HG02623 (cell line): ENCODE results near the gene ANKRD36B.
"Not testable (repeated sequence)": the region's sequence is repeated elsewhere in the genome, so short reads cannot be mapped to it uniquely, and the experiment has no call there.

Experiments
- ATAC-seq: cut with Tn5 transposase; IDR thresholded peaks from one replicate; pipeline ENCODE4 v1.9.1; 2021; ENCODE audit warnings: moderate library complexity; ENCODE audit not compliant: unreplicated experiment

The ANKRD36B gene

GRCh38 chr2:97550498-97550897 lies 39.2 kb downstream of the ANKRD36B start:
- ATAC-seq = not testable (repeated sequence)

GRCh38 chr2:97549058-97549457 lies 40.6 kb downstream of the ANKRD36B start:
- not testable (repeated sequence) for ATAC-seq

- ATAC-seq = not testable (repeated sequence)
Observed at GRCh38 chr2:97548536-97548935, 41.1 kb downstream of the ANKRD36B start.

DNA sequence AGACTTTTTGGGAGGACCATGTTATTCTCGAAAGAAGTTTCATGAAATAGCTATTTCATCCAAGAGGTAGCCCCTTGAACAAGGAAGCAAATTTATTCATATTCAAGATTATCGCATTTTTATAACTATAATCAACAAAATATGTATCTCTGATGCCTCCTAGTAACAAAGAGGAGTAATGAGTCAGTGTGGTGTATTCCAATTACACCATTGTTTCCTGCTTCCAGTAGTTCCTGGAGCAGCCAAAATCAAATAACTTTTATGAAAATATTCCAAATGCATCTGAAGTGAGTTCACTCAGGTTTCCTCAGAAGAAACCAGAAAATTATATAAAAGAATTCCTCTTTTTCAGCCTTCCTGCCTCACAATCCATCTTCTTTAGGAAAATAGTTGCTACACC lies 43.0 kb downstream of the ANKRD36B start:
- no peak for ATAC-seq

DNA sequence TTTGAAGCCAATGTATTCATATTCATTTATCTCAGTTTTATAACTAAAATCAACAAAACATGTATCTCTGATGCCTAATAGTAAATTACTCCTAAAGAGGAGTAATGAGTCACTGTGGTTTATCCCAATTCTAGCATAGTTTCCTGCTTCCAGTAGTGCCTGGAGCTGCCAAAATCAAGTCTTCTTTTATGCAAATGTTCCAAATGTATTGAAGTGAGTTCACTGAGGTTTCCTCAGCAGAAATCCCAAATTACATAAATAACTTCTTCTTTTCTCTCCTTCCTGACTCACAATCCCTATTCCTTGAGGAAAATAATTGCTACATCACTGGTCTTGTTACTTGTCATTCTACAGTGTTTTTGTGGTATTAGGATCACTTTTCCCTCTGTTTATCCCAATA lies 44.8 kb downstream of the ANKRD36B start:
- ATAC-seq = not testable (repeated sequence)

DNA sequence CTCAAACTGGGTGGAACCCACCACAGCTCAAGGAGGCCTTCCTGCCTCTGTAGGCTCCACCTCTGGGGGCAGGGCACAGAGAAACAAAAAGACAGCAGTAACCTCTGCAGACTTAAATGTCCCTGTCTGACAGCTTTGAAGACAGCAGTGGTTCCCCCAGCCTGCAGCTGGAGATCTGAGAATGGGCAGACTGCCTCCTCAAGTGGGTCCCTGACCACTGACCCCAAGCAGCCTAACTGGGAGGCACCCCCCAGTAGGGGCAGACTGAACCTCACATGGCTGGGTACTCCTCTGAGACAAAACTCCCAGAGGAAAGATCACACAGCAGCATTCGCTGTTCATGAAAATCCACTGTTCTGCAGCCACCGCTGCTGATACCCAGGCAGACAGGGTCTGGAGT lies 63.8 kb downstream of the ANKRD36B start:
- not testable (repeated sequence) for ATAC-seq

DNA sequence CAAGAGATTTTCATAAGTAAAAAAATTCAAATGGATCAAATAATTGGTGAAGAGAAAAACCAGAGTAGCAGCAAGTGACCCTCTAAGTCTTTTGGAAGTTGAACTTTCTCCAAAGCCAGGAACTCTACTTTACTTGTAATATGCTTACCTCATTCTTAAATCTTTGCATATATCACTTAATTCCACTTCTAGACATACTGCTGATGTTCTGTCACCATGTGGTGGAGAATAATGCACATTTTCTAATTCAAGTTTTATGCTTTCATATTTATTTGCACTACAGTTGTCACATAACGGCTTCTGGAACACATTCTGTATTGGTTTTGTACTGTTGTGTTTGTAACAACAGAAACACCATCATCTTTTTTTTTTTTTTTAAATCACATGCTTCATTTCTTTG lies 65.9 kb downstream of the ANKRD36B start:
- not testable (repeated sequence) for ATAC-seq

DNA sequence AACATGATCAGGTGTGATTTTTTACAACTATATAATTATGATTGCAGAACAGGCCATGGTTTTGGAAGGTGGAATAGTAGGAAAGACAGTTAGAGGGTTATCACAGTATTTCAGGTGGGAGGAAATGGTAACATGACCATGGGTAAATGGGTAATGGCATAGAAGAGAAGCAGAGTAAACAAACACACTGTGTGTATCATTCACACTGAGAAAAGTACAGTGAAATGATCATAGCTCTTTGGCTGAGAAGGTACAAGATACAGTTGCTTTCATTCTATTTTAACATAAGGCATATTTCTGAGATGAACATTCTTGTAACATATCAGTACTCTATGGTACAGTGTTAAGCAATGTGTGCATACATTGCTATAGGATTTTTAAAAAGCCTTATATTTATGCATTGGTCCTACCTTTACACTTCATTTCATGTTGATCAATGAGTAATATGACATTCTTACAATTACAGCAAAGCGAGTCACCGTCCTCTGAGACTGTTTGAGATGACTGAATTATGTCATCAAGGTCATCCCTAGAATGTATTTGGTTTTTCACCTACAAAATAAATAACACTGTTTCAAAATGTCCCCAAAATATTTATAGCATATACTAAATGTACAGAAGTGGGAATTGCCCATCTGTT lies 66.6 kb downstream of the ANKRD36B start:
- ATAC-seq = not testable (repeated sequence)

- ATAC-seq = not testable (repeated sequence)
Observed at GRCh38 chr2:97495651-97496050, 94.0 kb downstream of the ANKRD36B start.

DNA sequence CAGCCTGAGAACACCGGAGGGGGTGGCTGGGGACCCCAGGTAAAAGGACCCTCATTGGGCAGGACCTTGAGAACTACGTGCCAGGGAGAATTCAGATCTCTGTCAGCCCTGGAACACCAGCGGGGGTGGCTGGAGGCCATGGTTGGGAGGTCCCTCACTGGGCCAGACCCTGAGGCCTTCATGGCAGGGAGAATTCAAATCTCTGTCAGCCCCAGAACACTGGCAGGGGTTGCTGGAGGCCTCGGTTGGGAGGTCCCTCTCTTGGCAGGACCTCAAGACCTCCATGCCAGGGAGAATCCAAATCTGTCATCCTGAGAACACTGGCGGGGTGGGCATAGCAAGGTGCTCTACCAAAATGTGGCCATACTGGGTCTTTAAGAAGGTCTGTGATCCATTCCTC lies 99.5 kb downstream of the ANKRD36B start:
- ATAC-seq = not testable (repeated sequence)
